ENCODE data around the gene GUCY1A2.
A peak's percentile ranks its signal among the peaks of the same experiment; 100 is the strongest.

Gene GUCY1A2

GRCh38 chr11:106998916-106999188 lies 19.4 kb downstream of the GUCY1A2 start:
- FAIRE-seq, result no peak

DNA sequence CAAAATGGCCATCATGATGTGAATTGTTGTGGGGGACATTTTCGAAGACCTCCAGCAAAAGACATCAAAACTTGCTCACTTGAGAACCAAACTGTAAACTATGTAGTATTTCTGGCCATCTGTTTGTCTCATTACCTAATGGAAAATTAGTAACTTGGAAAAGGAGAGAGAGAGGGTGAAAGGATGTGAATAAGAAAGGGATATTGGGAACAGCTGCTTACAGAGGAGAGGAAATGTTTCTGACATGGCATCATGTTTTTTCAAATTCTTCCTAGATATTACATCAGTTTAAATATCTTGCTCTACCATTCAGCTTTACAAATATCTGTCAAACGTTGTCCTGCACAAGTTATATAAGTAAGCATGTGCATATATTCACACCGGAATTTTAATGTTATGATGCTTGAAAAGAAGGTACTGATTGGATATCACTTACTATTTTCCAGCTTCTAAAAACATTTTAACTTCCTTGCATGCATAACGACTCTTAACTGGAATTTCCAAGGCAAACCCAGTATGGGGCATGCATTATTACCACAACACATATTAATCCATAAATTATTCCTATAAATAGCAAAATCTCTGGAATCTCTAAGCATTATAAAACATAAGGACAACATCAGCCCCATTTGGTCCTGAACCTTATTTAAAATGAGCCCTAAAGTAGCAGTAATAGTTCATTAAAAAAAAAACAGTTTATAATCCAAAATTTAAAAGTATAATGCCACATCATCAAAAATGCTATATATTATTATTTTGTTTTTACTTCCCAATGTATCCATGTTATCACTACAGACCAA lies 20.0 kb downstream of the GUCY1A2 start:
- FAIRE-seq (no peak), DNase-seq (ENCODE audit: insufficient read length, low spot score) (no peak)

More at GRCh38 chr11:106998916-106999188, 19.4 kb downstream of the GUCY1A2 start:
- DNase-seq (ENCODE audit: insufficient read length, low spot score), result no peak

GRCh38 chr11:106997227-106997626 lies 21.0 kb downstream of the GUCY1A2 start:
- FAIRE-seq (no peak), DNase-seq (ENCODE audit: insufficient read length, low spot score) (no peak)

- no peak for DNase-seq (ENCODE audit: insufficient read length, low spot score)
- no peak for FAIRE-seq
Observed at GRCh38 chr11:106996691-106997090, 21.6 kb downstream of the GUCY1A2 start.

GRCh38 chr11:106990331-106990730 lies 27.9 kb downstream of the GUCY1A2 start:
- DNase-seq (ENCODE audit: insufficient read length, low spot score), result no peak
- no peak for FAIRE-seq

DNA sequence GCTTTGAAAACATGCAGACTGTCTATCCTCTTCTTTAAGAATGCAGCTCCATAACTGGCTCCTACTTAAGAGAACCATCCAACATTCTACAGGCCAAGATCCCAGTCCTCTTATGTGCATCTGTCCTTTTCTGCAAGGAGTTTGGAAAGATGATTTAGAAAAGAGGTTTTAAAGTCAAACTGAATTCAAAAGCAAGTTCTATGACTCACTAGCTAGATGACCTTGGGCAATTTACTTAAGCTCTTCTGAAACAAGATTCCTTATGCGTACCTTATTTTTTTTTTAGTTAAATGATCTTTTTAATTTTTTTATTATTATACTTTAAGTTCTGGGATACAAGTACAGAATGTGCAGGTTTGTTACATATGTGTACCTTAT lies 29.2 kb downstream of the GUCY1A2 start:
- no peak for DNase-seq (ENCODE audit: insufficient read length, low spot score)
- no peak for FAIRE-seq

DNA sequence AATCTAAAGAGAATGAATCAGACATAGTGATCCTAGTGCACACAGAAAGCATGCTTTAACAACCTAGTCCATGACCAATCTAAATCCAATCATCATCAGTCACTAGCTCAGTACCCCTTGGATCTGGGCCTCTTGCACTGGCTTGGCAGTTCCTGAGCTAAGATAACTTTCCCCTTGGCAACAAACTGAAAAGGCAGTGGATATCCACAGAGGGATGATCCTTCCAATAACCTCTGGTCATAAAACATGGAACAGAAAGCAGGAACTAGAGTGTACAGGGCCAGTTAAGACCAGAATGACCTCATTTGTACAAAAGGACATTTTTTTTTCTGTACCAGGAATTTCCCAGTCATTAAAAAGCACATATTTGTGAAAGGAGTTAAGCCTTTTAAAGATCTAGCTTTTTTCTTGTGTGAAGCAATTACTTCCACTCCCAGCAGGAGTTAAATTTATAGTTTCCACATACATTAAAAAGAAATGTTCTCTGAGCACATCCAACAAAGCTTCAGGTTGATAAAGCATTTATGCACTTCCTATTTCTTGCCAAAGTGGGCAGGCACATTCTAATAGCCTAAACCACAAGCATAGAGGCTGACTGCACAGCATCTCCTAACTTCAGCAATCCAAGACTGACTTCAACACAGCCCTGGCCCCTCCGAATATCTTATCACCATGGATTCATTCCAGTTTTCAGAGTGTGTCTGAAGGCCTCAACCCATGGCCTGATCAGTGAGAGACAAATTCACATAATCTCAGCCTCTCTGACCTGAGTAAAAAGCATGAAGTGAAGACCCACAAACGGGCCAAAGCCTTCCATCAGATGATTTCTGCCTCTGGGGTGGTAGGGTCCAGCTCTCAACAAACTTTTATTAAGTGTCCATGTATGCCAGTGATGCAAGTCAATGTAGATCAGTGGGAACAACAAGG lies 29.9 kb downstream of the GUCY1A2 start:
- FAIRE-seq, result no peak
- DNase-seq (ENCODE audit: insufficient read length, low spot score), result no peak

DNA sequence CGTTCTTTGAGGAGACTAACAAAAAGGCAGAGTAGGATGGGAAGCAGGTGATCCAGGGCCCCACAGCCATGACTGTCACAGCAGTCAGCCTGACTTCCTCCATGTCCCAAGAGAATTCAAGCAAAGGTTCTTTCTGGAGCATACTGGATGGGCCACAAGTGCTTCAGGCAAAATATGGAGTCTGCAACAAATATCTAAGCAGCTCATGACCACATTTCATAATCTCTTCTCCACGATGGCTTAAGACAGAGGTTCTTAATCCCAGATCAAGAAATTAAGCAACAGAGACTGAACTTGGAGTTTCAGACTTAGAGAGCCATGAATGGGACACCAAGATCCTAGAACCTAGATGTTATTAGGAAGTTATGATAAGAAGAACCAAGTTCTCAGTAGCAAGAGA lies 31.6 kb downstream of the GUCY1A2 start:
- no peak for FAIRE-seq
- DNase-seq (ENCODE audit: insufficient read length, low spot score), result no peak

- no peak for DNase-seq (ENCODE audit: insufficient read length, low spot score)
- FAIRE-seq, result no peak
Observed at GRCh38 chr11:106986261-106986660, 32.0 kb downstream of the GUCY1A2 start.

DNA sequence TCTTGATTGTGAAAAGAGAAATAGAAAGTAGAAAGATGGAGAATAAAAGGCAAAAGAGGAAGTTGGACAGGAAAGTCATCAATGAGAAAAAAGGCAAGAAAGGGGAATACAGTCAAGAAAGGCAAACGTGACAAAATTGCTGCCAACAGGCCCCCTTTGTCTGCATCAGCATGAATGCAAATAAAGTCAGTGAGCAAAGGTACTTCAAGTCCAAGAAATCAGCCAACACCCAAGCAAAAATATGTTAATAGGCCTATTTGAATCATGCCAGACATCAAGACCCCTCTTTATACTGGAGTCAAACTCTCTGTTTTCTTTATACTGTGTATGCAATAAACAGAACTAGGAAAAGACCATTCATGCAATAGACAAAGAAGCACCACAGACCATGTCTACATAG lies 34.3 kb downstream of the GUCY1A2 start:
- FAIRE-seq (no peak), DNase-seq (ENCODE audit: insufficient read length, low spot score) (no peak)

DNA sequence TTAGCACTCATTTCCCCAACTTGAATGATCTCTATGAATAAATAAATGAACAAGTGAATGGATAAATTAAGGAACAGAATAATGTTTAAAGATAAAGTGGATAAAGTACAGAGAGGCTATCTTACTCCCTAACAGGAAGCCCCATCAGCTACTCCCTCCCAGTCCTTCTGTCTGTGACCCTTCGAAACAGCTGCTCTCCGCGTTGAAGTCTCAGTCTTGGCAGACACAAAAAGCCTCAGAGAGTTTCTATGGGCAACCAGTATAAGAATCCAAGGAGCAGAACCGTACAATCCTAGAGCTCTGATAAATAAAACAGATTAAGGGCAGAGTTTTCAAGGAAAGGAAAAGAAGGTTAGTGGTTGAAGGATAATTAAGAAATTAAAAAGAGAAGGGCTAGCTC lies 35.0 kb downstream of the GUCY1A2 start:
- DNase-seq (ENCODE audit: insufficient read length, low spot score) (no peak), FAIRE-seq (no peak)

DNA sequence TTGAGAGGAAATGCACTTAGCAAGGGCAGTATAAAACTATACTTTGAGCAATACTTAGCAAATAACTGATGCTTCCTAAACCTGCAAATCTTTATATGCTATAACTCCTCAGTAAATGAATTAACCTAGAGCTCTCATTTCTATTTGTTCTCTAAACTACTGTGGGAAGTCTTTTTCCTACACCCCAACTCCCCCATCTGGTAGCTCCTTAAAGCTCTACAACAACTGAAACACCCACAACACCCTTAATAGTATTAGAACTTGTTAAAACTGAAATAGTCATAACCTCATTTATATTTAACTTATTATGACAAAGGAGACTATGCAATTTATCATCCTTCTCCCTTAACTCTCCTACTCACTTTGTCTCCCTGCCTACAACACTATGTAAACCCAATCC lies 43.4 kb downstream of the GUCY1A2 start:
- FAIRE-seq (no peak), DNase-seq (ENCODE audit: insufficient read length, low spot score) (no peak)

DNA sequence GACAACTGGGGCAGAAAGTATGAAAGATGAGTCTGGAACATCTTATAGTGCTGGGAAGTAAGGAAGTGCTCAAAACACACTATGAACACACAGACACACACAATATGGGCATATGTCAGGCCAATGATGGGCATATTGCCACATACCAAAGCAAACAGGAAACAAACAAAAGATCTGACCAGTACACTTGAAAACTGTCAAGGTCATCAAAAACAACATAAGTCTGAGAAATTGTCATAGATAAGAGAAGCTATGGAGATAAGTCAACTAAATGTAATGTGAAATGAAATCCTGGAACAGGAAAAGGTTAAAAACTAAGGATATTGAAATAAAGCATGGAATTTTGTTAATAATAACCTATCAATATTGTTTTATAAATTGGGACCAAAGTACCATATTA lies 46.4 kb downstream of the GUCY1A2 start:
- DNase-seq (ENCODE audit: insufficient read length, low spot score) (no peak), FAIRE-seq (no peak)

DNA sequence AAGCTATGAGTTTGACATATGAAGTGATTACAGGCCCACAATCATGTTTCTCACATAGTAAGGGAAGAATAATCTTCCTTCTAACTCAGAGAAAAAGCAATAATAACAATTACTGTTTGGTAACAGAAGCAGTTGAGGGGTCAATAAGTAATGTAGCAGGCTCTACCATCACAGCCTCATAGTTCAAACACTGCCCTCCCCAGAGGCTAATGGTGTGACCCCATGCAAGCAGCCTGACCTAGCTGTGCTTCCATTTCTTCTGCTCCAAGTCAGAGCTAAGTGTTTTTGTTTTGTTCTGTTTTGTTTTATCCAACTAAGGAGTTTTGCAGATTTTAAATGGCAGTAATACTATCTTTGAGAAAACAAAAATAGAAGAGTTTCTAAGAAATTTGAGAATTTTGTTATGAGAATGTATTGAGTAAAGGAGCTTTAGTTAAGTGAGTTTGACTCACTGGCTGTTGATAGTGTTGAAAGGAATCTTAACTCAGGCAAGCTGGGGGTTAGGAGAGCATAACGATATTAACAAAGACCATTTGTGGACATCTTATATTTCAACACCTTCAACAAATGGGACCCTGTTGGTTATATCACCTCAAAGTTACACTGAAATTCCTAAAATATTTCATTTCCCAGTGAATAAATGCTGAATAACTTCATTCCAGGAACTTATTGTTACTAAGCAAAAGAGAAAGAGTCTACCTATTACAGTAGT lies 48.5 kb downstream of the GUCY1A2 start:
- no peak for DNase-seq (ENCODE audit: insufficient read length, low spot score)
- FAIRE-seq, result no peak

DNA sequence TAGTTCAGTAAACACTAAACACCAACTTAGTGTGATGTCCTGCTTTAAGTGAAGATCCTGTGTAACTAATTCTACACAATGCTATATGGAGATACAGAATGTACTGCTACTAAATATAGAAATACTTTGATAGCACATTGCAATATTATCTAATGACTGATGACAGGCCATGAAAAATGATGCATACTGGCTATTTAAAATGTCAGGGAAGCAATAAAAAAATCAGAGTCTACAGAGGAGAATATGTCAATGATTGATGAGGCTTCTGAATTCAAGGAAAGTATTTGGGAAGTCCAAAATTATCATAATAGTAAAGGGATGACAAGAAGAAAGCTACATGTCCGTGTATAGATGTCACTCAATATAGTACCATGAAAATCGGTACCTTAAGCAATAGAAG lies 55.3 kb downstream of the GUCY1A2 start:
- FAIRE-seq, result no peak
- DNase-seq (ENCODE audit: insufficient read length, low spot score), result no peak

- DNase-seq (ENCODE audit: insufficient read length, low spot score), result peak; percentile 25
- no peak for FAIRE-seq
Observed at GRCh38 chr11:106961518-106961917, 56.8 kb downstream of the GUCY1A2 start.

DNA sequence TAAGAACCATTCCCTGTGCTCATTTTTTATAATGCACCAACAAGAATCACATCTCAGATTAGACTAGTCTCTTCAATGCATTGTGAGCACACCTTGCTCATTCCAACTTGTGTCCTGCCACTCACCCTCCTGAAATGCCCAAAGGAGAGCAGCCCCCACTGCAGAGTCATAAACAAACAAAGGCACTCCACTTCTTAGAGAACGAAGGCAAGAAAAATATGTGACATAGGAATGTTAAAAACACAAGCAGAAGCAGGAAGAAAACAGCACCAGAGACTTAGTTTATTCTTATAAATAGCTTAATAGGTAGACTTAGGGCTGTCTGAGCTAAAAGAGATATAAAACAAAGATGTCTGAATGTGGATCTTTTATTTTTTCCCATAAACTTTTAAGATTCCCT lies 57.2 kb downstream of the GUCY1A2 start:
- no peak for FAIRE-seq
- no peak for DNase-seq (ENCODE audit: insufficient read length, low spot score)

DNA sequence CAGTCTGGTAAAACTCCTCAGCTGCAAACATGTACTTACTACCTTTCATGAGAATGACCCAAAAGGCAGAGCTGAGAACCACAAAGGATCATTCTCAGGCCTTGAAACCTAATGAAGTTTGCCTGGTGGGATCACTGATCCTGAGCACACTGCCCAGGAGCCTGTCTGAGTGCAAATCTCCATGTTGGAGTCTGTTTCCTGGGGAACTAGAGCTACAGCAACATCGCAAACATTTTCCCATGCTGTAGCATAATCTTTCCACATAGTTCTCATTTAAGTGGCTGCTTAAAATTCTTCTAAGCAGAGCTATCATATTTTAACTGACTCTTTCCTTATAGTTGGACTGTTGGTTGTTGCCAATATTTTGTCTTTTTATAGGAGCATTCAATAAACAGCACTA lies 58.5 kb downstream of the GUCY1A2 start:
- no peak for DNase-seq (ENCODE audit: insufficient read length, low spot score)
- FAIRE-seq, result no peak

GRCh38 chr11:106959386-106959785 lies 58.9 kb downstream of the GUCY1A2 start:
- no peak for DNase-seq (ENCODE audit: insufficient read length, low spot score)
- FAIRE-seq, result no peak

GRCh38 chr11:106958517-106959248 lies 59.6 kb downstream of the GUCY1A2 start:
- FAIRE-seq (no peak), DNase-seq (ENCODE audit: insufficient read length, low spot score) (no peak)

DNA sequence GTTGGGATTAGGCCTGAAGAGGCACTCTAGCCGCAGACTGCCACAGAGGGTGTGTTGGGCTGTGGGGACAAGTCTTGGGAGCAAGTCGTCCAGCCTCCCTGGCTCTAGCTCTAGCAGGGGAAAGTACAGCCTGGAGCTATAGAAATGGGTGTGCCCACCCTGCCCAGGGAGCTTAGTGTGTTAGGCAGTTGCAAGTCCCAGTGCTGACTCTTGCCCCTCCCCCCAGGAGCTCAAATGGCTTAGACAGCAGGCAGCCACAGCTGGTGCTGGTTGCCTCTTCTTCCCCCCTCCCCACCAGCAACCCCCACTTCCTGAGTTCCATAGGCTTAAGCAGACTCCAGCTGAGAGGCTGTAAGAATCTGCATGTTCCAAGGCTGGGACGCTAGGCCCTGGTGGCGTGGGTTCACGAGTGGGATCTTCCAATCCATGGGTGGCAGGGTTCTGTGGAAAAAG lies 61.2 kb downstream of the GUCY1A2 start:
- no peak for DNase-seq (ENCODE audit: insufficient read length, low spot score)
- FAIRE-seq, result no peak

All from HTR-8/SVneo (cell line).